A549 (cell line): ENCODE measurements around the gene LIMS1.

Source experiments
- BHLHE40 ChIP-seq: IDR thresholded peaks from 2 replicates; pipeline ENCODE4 v1.6.1; 2012; ENCODE audit warnings: low read depth, low read length, inconsistent platforms
- CTCF ChIP-seq: fragments of >200 bp; sonication (Bioruptor Twin); formaldehyde crosslinking; IDR thresholded peaks from 3 replicates; pipeline ENCODE4 v1.5.1; 2016
- NPAS2 ChIP-seq: fragments of 250-450 bp; sonication (Bioruptor Pico); IDR thresholded peaks from 2 replicates; pipeline ENCODE4 v1.8.0; 2022; ENCODE audit warnings: mild to moderate bottlenecking, moderate library complexity, borderline replicate concordance
- POLR2A ChIP-seq: IDR thresholded peaks from 2 replicates; pipeline ENCODE4 v1.6.1; 2012; ENCODE audit warnings: mild to moderate bottlenecking, low read length
- RAD21 ChIP-seq, 2 experiments: fragments of >200 bp in 1 of 2; sonication (Bioruptor Twin) in 1 of 2; formaldehyde crosslinking in 1 of 2; IDR thresholded peaks in 1 of 2; conservative IDR thresholded peaks in 1 of 2; 2 replicates in 1 of 2; 3 replicates in 1 of 2; pipeline ENCODE4 v1.6.1; 2012 to 2018; ENCODE audit warnings: inconsistent platforms in 1 of 2
- RFX5 ChIP-seq: fragments of 450-650 bp; IDR thresholded peaks from 2 replicates; pipeline ENCODE4 v1.7.1; 2014; ENCODE audit warnings: antibody characterized with exemption, mild to moderate bottlenecking, moderate library complexity

- TF ChIP-seq CTCF (no peak), POLR2A (no peak), BHLHE40 (no peak), NPAS2 (CRISPR knock-in tag) (no peak), RFX5 (no peak), RAD21 (conservative IDR thresholded peaks at IDR 0.05 in 1 of 2, IDR thresholded peaks at IDR 0.05 in 1 of 2) (no peak)
These were observed 53.9 kb downstream of the LIMS1 start for GRCh38 chr2:108588070-108588668.
